Liver (tissue), 9 donors: Measurements from ENCODE around the gene BMP6. TPM values are rescaled to one million over a fixed set of nuclear protein-coding genes. Genes with fewer than 3 reads are reported as not detected.

Source experiments
- DNase-seq: peaks from one replicate; pipeline ENCODE4 v3.0.0-alpha.2; 2017; ENCODE audit warnings: low spot score
- H3K27ac ChIP-seq, 2 donors: one replicate each; pipeline ENCODE4 v1.7.0; 2013; ENCODE audit warnings: inconsistent platforms in 2 of 2, low read length in 2 of 2, control low read depth in 1 of 2, low read depth in 1 of 2, mild to moderate bottlenecking in 1 of 2
- H3K27me3 ChIP-seq, 4 donors: one replicate each; pipeline versions ENCODE4 v1.6.1 to v1.7.0; 2013; ENCODE audit warnings: low read length in 3 of 4, inconsistent platforms in 1 of 4, mild to moderate bottlenecking in 1 of 4, moderate library complexity in 1 of 4; ENCODE audit not compliant: control insufficient read depth in 4 of 4, insufficient read depth in 4 of 4
- H3K36me3 ChIP-seq, 4 donors: one replicate each; pipeline versions ENCODE4 v1.6.1 to v1.7.0; 2013; ENCODE audit warnings: low read length in 3 of 4, mild to moderate bottlenecking in 3 of 4, low read depth in 1 of 4, moderate library complexity in 1 of 4; ENCODE audit not compliant: control insufficient read depth in 4 of 4, insufficient read depth in 3 of 4
- H3K4me1 ChIP-seq, 4 donors: one replicate each; pipeline versions ENCODE4 v1.6.1 to v1.7.0; 2013; ENCODE audit warnings: low read length in 3 of 4, mild to moderate bottlenecking in 3 of 4, moderate library complexity in 1 of 4; ENCODE audit not compliant: control insufficient read depth in 4 of 4, insufficient read depth in 4 of 4
- H3K4me3 ChIP-seq, 3 donors: one replicate each; pipeline versions ENCODE4 v1.6.1 to v1.7.0; 2013; ENCODE audit warnings: low read length in 3 of 3, control low read depth in 1 of 3, low read depth in 1 of 3, mild to moderate bottlenecking in 1 of 3
- H3K9ac ChIP-seq, 2 donors: one replicate each; pipeline ENCODE4 v1.7.0; 2013; ENCODE audit warnings: low read length in 2 of 2, mild to moderate bottlenecking in 2 of 2, moderate library complexity in 2 of 2, control low read depth in 1 of 2, low read depth in 1 of 2
- H3K9me3 ChIP-seq, 4 donors: one replicate each; pipeline versions ENCODE4 v1.6.1 to v1.7.0; 2013; ENCODE audit warnings: low read length in 3 of 4; ENCODE audit not compliant: control insufficient read depth in 4 of 4
- EGR1 ChIP-seq, 2 donors: IDR thresholded peaks; 2 replicates each; pipeline ENCODE4 v1.6.1; 2016 to 2018; ENCODE audit warnings: antibody characterized with exemption in 2 of 2, low read depth in 2 of 2
- FOXA1 ChIP-seq: IDR thresholded peaks from 2 replicates; pipeline ENCODE4 v1.6.1; 2016; ENCODE audit warnings: antibody characterized with exemption
- FOXA2 ChIP-seq: IDR thresholded peaks from 2 replicates; pipeline ENCODE4 v1.6.1; 2016; ENCODE audit warnings: antibody characterized with exemption
- GABPA ChIP-seq, 2 donors: IDR thresholded peaks in 1 of 2; conservative IDR thresholded peaks in 1 of 2; 2 replicates each; pipeline ENCODE4 v1.6.1; 2016; ENCODE audit warnings: antibody characterized with exemption in 2 of 2, mild to moderate bottlenecking in 1 of 2, moderate library complexity in 1 of 2
- HNF4A ChIP-seq, 2 donors: conservative IDR thresholded peaks; 2 replicates each; pipeline ENCODE4 v1.6.1; 2016; ENCODE audit warnings: antibody characterized with exemption in 2 of 2, mild to moderate bottlenecking in 2 of 2
- HNF4G ChIP-seq: IDR thresholded peaks from 2 replicates; pipeline ENCODE4 v1.6.1; 2016; ENCODE audit warnings: antibody characterized with exemption
- JUND ChIP-seq, 2 donors: IDR thresholded peaks; 2 replicates each; pipeline ENCODE4 v1.6.1; 2016; ENCODE audit warnings: antibody characterized with exemption in 2 of 2
- MAX ChIP-seq: IDR thresholded peaks from 2 replicates; pipeline ENCODE4 v1.6.1; 2016; ENCODE audit warnings: antibody characterized with exemption
- NR2F2 ChIP-seq: IDR thresholded peaks from 2 replicates; pipeline ENCODE4 v1.6.1; 2016; ENCODE audit warnings: antibody characterized with exemption
- RAD21 ChIP-seq, 2 donors: IDR thresholded peaks; 2 replicates each; pipeline ENCODE4 v1.6.1; 2016; ENCODE audit warnings: antibody characterized with exemption in 2 of 2, mild to moderate bottlenecking in 2 of 2
- REST ChIP-seq: IDR thresholded peaks from 2 replicates; pipeline ENCODE4 v1.6.1; 2016; ENCODE audit warnings: antibody characterized with exemption, mild to moderate bottlenecking
- RXRA ChIP-seq, 2 donors: IDR thresholded peaks; 2 replicates each; pipeline ENCODE4 v1.6.1; 2017 to 2018; ENCODE audit warnings: antibody characterized with exemption in 2 of 2, mild to moderate bottlenecking in 1 of 2
- SP1 ChIP-seq: IDR thresholded peaks from 2 replicates; pipeline ENCODE4 v1.6.1; 2018; ENCODE audit warnings: antibody characterized with exemption, mild to moderate bottlenecking
- TAF1 ChIP-seq: conservative IDR thresholded peaks from 2 replicates; pipeline ENCODE4 v1.6.1; 2016; ENCODE audit warnings: antibody characterized with exemption, mild to moderate bottlenecking
- YY1 ChIP-seq: IDR thresholded peaks from 2 replicates; pipeline ENCODE4 v1.6.1; 2016; ENCODE audit warnings: antibody characterized with exemption, mild to moderate bottlenecking
- WGBS: extraction: QIAGEN DNeasy Blood & Tissue Kit; methylation state at CpG from one replicate; pipeline ENCODE4 v1.1.7; 2013; 5-methylcytosine and 5-hydroxymethylcytosine counted together
- polyA plus RNA-seq, 2 donors: library from polyadenylated mRNA; stranded (reverse) in 1 of 2; unstranded in 1 of 2; fragments of 200-250 nt in 1 of 2; fragments of >200 nt in 1 of 2; fragmentation: Nextera tagmentation in 1 of 2; extraction: Ambion mirVana in 1 of 2; gene quantifications; one replicate each; pipeline versions ENCODE4 v1.2.1 to v1.2.3, GENCODE V29; 2013 to 2015
- total RNA-seq, 2 donors: library from RNA; depleted of rRNA; stranded (reverse); fragments of >200 nt; gene quantifications; one replicate each; pipeline ENCODE4 v1.2.3, GENCODE V29; 2014
- TF ChIP-seq, protein P1 (sequence below): IDR thresholded peaks from 2 replicates; pipeline ENCODE4 v1.6.1; 2016; ENCODE audit warnings: antibody characterized with exemption
- TF ChIP-seq, protein P2 (sequence below): IDR thresholded peaks from 2 replicates; pipeline ENCODE4 v1.6.1; 2016; ENCODE audit warnings: antibody characterized with exemption
- TF ChIP-seq, protein P3 (sequence below): fragments of 150-350 bp; IDR thresholded peaks from 2 replicates; pipeline ENCODE4 v1.5.1; 2017; ENCODE audit warnings: improper control_type of control experiment, low read depth, low read length; ENCODE audit not compliant: missing input control
- donor health status: healthy.
- donor health status: healthy.
- donor health status: healthy.
- donor health status: healthy.
- donor health status: healthy.

BMP6 gene
- total and polyA plus RNA-seq, 4 donors: 0.57 to 5.9 (median 2.3) TPM

- no peak for DNase-seq
- peak overlapping the region; percentile 45 to 65 (median 61) for H3K4me3 ChIP-seq
- H3K27me3 ChIP-seq: peaks cover 0 to 23% (median 3%) of the 10 kb centered on the region in 4 donors
- no peak overlapping the region for H3K27ac ChIP-seq
- WGBS: 2% methylated on average over 73 of the region's 73 CpGs
- H3K36me3 ChIP-seq: no peaks in the 10 kb centered on the region
- TF ChIP-seq MAX (no peak), NR2F2 (no peak), FOXA2 (no peak), JUND (IDR thresholded peaks at IDR 0.05) (no peak), REST (no peak), FOXA1 (no peak), RAD21 (IDR thresholded peaks at IDR 0.05) (no peak), TAF1 (no peak), EGR1 (IDR thresholded peaks at IDR 0.05; ENCODE audit: low read depth in 2 of 2) (no peak), HNF4A (conservative IDR thresholded peaks at IDR 0.05) (no peak), RXRA (IDR thresholded peaks at IDR 0.05) (no peak), HNF4G (no peak), GABPA (IDR thresholded peaks at IDR 0.05 in 1 of 2, conservative IDR thresholded peaks at IDR 0.05 in 1 of 2) (no peak), SP1 (no peak), YY1 (no peak)
- TF ChIP-seq, protein P1, sequence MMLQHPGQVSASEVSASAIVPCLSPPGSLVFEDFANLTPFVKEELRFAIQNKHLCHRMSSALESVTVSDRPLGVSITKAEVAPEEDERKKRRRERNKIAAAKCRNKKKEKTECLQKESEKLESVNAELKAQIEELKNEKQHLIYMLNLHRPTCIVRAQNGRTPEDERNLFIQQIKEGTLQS: no peak
- TF ChIP-seq, protein P2, sequence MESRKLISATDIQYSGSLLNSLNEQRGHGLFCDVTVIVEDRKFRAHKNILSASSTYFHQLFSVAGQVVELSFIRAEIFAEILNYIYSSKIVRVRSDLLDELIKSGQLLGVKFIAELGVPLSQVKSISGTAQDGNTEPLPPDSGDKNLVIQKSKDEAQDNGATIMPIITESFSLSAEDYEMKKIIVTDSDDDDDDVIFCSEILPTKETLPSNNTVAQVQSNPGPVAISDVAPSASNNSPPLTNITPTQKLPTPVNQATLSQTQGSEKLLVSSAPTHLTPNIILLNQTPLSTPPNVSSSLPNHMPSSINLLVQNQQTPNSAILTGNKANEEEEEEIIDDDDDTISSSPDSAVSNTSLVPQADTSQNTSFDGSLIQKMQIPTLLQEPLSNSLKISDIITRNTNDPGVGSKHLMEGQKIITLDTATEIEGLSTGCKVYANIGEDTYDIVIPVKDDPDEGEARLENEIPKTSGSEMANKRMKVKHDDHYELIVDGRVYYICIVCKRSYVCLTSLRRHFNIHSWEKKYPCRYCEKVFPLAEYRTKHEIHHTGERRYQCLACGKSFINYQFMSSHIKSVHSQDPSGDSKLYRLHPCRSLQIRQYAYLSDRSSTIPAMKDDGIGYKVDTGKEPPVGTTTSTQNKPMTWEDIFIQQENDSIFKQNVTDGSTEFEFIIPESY: no peak
- TF ChIP-seq, protein P3, sequence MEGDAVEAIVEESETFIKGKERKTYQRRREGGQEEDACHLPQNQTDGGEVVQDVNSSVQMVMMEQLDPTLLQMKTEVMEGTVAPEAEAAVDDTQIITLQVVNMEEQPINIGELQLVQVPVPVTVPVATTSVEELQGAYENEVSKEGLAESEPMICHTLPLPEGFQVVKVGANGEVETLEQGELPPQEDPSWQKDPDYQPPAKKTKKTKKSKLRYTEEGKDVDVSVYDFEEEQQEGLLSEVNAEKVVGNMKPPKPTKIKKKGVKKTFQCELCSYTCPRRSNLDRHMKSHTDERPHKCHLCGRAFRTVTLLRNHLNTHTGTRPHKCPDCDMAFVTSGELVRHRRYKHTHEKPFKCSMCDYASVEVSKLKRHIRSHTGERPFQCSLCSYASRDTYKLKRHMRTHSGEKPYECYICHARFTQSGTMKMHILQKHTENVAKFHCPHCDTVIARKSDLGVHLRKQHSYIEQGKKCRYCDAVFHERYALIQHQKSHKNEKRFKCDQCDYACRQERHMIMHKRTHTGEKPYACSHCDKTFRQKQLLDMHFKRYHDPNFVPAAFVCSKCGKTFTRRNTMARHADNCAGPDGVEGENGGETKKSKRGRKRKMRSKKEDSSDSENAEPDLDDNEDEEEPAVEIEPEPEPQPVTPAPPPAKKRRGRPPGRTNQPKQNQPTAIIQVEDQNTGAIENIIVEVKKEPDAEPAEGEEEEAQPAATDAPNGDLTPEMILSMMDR: no peak
- no peaks in the 10 kb centered on the region for H3K9me3 ChIP-seq
- H3K9ac ChIP-seq: no peak overlapping the region
- peaks cover 18 to 34% (median 24%) of the 10 kb centered on the region in 4 donors for H3K4me1 ChIP-seq
Measured at GRCh38 chr6:7726416-7727085, 652 bp downstream of the BMP6 start.
